ENCODE results near the gene KIFC3.
"Not testable (repeated sequence)": the region's sequence is repeated elsewhere in the genome, so short reads cannot be mapped to it uniquely, and the experiment has no call there.

KIFC3 gene

GRCh38 chr16:57788951-57789350, 13.3 kb downstream of the KIFC3 start:
- in situ Hi-C loops (cut with MboI; ENCODE audit: low sequenced_read_pairs): no loop called here

GRCh38 chr16:57788252-57788841, 13.9 kb downstream of the KIFC3 start:
- in situ Hi-C loops (cut with MboI; ENCODE audit: low sequenced_read_pairs): no loop called here

- in situ Hi-C loops (cut with MboI; ENCODE audit: low sequenced_read_pairs): no loop called here
Observed at GRCh38 chr16:57787519-57787905, 14.8 kb downstream of the KIFC3 start.

- in situ Hi-C loops (cut with MboI; ENCODE audit: low sequenced_read_pairs): no loop called here
Observed at GRCh38 chr16:57786632-57787518, 15.4 kb downstream of the KIFC3 start.

GRCh38 chr16:57785924-57786323, 16.4 kb downstream of the KIFC3 start:
- in situ Hi-C loops (cut with MboI; ENCODE audit: low sequenced_read_pairs): no loop called here

GRCh38 chr16:57785385-57785784, 16.9 kb downstream of the KIFC3 start:
- in situ Hi-C loops (cut with MboI; ENCODE audit: low sequenced_read_pairs): no loop called here

GRCh38 chr16:57784334-57784733, 18.0 kb downstream of the KIFC3 start:
- in situ Hi-C loops (cut with MboI; ENCODE audit: low sequenced_read_pairs): no loop called here

GRCh38 chr16:57783883-57784282, 18.4 kb downstream of the KIFC3 start:
- in situ Hi-C loops (cut with MboI; ENCODE audit: low sequenced_read_pairs): no loop called here

GRCh38 chr16:57783116-57783515, 19.2 kb downstream of the KIFC3 start:
- in situ Hi-C loops (cut with MboI; ENCODE audit: low sequenced_read_pairs): no loop called here

- in situ Hi-C loops (cut with MboI; ENCODE audit: low sequenced_read_pairs): not testable (repeated sequence)
Observed at GRCh38 chr16:57782607-57783055, 19.7 kb downstream of the KIFC3 start.

- in situ Hi-C loops (cut with MboI; ENCODE audit: low sequenced_read_pairs): no loop called here
Observed at GRCh38 chr16:57781741-57782606, 20.3 kb downstream of the KIFC3 start.

GRCh38 chr16:57781349-57781740, 20.9 kb downstream of the KIFC3 start:
- in situ Hi-C loops (cut with MboI; ENCODE audit: low sequenced_read_pairs): no loop called here

- in situ Hi-C loops (cut with MboI; ENCODE audit: low sequenced_read_pairs): not testable (repeated sequence)
Observed at GRCh38 chr16:57779836-57780235, 22.5 kb downstream of the KIFC3 start.

- in situ Hi-C loops (cut with MboI; ENCODE audit: low sequenced_read_pairs): no loop called here
Observed at GRCh38 chr16:57778658-57779057, 23.6 kb downstream of the KIFC3 start.

- in situ Hi-C loops (cut with MboI; ENCODE audit: low sequenced_read_pairs): no loop called here
Observed at GRCh38 chr16:57775661-57776469, 26.4 kb downstream of the KIFC3 start.

GRCh38 chr16:57774705-57775285, 27.5 kb downstream of the KIFC3 start:
- in situ Hi-C loops (cut with MboI; ENCODE audit: low sequenced_read_pairs): no loop called here

GRCh38 chr16:57773655-57774295, 28.5 kb downstream of the KIFC3 start:
- in situ Hi-C loops (cut with MboI; ENCODE audit: low sequenced_read_pairs): no loop called here

GRCh38 chr16:57773019-57773418, 29.3 kb downstream of the KIFC3 start:
- in situ Hi-C loops (cut with MboI; ENCODE audit: low sequenced_read_pairs): no loop called here

GRCh38 chr16:57771141-57771785, 31.0 kb downstream of the KIFC3 start:
- in situ Hi-C loops (cut with MboI; ENCODE audit: low sequenced_read_pairs): no loop called here
